Mammary epithelial cell (primary cell): ENCODE measurements around the gene WDR1.

ENCODE experiments used
- EZH2 ChIP-seq: IDR thresholded peaks from 2 replicates; pipeline ENCODE4 v1.6.1; 2012; ENCODE audit warnings: low read length, inconsistent platforms, borderline replicate concordance
- TF ChIP-seq, protein P1 (sequence below), 2 donors: IDR thresholded peaks in 1 of 2; conservative IDR thresholded peaks in 1 of 2; 2 replicates each; pipeline ENCODE4 v1.5.1; 2011 to 2012; ENCODE audit warnings: inconsistent platforms in 2 of 2, low read length in 2 of 2, mild to moderate bottlenecking in 2 of 2, control low read depth in 1 of 2, low read depth in 1 of 2; ENCODE audit not compliant: insufficient read depth in 1 of 2; ENCODE audit errors: extremely low read depth in 1 of 2

DNA sequence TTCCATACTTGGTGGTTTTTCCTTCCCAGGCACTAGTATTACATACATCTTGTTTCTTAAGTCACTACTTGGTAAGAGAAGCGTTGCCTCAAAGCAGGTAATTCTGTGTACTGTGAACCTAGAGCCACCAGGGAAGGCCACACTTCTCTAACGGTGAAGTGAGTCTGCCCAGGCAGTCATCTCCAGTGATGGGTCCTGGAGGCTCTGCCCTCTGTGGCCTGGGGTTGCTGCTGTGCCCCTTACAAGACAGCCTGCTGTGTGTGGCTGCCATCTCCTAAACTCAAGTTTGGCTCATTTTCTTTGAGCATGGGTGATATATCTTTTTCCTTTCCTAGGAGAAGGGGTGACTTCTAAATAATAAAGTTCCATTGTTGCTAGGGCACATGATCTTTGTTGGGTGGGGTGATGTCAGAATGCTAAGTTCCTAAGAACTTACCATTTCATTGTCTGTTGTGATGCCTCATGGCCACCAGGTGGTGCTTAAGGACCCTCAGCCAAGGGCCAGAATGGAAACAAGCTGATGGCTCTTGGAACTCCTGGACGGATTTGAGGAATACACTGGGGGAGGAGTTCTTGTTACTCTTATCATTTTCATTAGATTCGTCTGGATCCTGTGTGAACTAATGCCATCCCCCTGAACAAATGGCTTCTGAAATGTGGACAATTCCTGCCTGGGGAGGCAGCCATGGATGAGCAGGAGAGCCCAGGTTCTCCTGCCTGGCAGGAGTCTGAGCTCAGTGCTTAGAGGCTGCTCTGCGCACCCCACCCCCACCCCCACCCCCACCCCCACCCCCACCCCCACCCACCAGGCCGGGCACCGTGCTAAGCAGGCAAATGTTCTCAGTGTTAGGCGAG is 41.1 kb upstream of the WDR1 start:
- TF ChIP-seq, protein P1, sequence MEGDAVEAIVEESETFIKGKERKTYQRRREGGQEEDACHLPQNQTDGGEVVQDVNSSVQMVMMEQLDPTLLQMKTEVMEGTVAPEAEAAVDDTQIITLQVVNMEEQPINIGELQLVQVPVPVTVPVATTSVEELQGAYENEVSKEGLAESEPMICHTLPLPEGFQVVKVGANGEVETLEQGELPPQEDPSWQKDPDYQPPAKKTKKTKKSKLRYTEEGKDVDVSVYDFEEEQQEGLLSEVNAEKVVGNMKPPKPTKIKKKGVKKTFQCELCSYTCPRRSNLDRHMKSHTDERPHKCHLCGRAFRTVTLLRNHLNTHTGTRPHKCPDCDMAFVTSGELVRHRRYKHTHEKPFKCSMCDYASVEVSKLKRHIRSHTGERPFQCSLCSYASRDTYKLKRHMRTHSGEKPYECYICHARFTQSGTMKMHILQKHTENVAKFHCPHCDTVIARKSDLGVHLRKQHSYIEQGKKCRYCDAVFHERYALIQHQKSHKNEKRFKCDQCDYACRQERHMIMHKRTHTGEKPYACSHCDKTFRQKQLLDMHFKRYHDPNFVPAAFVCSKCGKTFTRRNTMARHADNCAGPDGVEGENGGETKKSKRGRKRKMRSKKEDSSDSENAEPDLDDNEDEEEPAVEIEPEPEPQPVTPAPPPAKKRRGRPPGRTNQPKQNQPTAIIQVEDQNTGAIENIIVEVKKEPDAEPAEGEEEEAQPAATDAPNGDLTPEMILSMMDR (conservative IDR thresholded peaks at IDR 0.05 in 1 of 2, IDR thresholded peaks at IDR 0.05 in 1 of 2; ENCODE audit: extremely low read depth in 1 of 2, insufficient read depth in 1 of 2, low read depth in 1 of 2, low read length in 2 of 2) = peak; percentile 85 to 91
- no peak for TF ChIP-seq EZH2
